GM19372 (cell line): ENCODE data around the gene ZBTB7A.

Experiments
- ATAC-seq: cut with Tn5 transposase; IDR thresholded peaks from one replicate; pipeline ENCODE4 v1.9.1; 2021; ENCODE audit warnings: mild to moderate bottlenecking, low read depth, moderate library complexity; ENCODE audit not compliant: unreplicated experiment

ZBTB7A gene

DNA sequence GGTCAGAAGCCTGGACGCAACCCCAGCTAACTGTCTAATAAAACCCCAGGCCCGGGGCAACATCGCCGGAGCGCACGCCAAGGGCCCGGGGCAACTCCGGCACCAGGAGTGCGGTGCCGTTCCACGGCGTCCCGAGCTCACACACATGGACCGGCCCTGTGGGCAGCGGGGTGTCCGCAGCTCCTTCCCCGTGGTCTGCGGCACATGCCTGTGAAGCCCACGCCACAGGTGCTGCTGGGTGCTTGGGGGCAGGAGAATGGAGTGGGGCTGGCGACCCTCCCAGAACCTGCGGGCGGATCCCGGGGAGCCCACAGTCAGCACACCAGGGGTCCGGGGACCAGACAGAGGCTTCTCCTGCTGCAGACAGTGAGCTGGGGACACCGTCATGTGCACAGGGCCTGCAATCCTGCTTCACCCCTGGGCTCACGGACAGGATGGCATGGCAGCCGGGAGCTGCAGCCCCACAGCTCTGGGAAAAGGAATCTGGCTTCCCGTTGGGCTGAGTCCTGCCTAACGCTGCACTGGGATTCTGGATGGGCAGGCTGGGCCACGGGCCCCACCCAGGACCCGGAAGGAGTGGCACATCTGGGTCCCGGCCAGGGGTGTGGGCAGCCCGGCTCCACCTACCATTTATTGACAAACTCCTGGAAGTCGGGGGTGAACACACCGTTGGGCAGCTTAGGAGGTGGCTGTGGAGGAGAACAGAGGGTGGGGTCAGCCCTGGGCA, 28.2 kb upstream of the ZBTB7A start:
- ATAC-seq = no peak

DNA sequence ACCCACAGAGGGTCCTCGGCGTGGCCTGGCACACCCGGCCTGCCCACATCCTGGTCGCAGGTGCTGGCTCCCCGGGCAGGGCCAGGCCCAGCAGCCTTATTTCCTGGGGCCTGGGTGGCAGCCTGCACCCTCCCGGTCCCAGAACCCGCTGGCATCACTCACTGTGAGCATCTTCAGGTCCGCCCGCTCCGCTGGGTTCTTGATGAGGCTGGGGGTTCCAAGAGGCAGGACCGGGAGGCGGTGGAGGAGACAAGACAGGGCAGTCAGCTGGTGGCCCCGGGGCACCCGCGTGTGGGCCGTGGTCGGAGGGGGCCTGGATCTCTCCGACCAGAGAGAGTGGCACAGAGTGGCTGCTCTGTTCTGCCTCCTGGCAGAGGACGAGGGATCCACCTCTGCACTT, 27.6 kb upstream of the ZBTB7A start:
- ATAC-seq = no peak

- ATAC-seq = no peak
Observed at GRCh38 chr19:4093643-4094175, 27.0 kb upstream of the ZBTB7A start.

- ATAC-seq = no peak
Observed at GRCh38 chr19:4090356-4091220, 23.9 kb upstream of the ZBTB7A start.

- ATAC-seq = no peak
Observed at GRCh38 chr19:4089946-4090345, 23.2 kb upstream of the ZBTB7A start.

DNA sequence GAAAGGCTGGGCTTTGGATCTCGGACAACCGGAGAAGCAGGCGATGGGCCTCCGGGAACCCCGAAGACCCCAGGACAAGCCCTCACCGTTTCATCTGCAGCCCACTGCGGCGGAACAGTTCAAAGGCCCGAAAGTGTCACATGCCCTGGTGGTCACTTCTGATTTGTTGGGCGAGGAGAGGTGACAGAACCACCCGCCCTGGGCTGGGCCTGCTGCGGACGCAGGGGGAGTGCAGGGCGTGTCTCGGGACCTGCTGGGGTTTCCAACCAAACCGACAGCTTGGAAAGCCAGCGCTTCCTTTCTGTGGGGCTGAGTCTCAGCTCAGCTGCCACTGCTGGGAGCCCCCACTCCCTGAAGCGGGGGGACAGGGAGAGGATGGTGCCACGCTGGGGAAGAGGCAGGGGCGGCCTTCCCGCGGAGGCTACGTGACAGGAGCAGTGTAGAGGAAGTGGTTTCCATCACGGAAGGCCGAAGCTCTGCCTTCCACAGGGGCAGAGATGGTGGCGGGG, 22.8 kb upstream of the ZBTB7A start:
- ATAC-seq = no peak

DNA sequence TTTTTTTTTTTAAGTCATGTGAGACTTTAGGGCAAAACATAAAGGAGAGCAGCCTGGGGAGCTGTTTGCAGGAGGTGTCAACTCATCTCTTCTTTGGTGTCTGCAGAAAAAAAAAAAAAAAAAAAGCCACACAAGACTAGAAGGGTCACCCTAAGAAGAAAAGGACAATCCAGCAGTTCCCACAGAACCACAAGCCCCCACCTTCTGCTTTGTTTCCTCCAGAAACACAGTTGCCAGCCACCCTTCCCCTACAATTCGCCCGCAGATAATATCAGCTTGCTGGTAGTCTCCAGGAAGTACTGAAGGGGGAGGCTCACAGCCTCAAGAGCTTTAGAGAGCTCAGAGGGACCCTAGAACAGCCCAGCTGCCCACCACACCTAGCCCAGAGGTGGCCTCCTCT, 22.3 kb upstream of the ZBTB7A start:
- no peak for ATAC-seq

GRCh38 chr19:4087787-4088679, 21.3 kb upstream of the ZBTB7A start:
- ATAC-seq = no peak

- no peak for ATAC-seq
Observed at GRCh38 chr19:4086411-4086867, 19.7 kb upstream of the ZBTB7A start.

DNA sequence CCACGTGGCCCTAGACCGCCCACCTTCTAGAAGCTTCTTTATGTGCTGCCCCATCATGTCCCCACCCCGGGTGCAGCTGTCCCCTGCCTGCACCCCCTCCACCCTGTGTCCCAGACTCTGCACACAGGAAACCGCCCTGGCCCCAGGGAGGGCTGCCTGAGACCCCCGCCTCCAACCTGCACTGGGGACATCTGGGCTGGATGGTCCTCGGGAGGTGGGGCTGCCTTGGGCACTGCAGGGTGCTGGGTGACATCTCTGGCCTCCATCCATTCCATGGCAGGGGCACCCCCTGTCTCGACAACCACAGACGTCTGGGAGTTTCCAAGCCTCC, 17.8 kb upstream of the ZBTB7A start:
- ATAC-seq = no peak

GRCh38 chr19:4083677-4084546, 17.2 kb upstream of the ZBTB7A start:
- ATAC-seq = no peak

GRCh38 chr19:4082172-4082571, 15.5 kb upstream of the ZBTB7A start:
- no peak for ATAC-seq

DNA sequence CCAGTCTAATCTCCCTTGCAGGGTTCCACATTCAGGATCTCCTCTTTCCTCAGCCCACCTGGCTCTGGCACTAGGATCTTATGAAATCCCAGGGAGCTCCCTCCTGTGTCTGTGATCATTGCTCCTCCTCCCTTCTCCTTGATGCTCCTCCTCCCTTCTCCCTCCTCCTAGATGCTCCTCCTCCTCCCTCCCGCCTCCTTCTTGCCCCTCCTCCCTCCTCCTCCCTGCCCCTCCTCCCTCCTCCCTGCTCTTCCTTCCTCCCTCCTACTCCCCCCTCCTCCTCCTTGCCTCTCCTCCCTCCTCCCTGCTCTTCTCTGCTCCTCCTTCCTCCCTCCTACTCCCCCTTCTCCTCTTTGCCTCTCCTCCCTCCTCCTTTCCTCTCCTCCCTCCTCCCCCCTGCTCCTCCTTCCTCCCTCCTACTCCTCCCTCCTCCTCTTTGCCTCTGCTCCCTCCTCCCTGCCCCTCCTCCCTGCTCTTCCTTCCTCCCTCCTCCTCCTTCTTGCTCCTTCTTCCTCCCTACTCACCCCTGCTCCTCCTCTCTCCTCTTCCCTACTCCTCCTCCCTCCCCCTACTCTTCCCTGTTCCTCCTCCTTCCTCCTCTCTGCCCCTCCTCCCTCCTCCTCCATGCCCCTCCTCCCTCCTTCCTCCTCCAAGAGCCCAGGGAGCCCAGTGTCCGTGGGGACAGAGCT, 14.9 kb upstream of the ZBTB7A start:
- ATAC-seq = no peak

- no peak for ATAC-seq
Observed at GRCh38 chr19:4080473-4080872, 13.8 kb upstream of the ZBTB7A start.

DNA sequence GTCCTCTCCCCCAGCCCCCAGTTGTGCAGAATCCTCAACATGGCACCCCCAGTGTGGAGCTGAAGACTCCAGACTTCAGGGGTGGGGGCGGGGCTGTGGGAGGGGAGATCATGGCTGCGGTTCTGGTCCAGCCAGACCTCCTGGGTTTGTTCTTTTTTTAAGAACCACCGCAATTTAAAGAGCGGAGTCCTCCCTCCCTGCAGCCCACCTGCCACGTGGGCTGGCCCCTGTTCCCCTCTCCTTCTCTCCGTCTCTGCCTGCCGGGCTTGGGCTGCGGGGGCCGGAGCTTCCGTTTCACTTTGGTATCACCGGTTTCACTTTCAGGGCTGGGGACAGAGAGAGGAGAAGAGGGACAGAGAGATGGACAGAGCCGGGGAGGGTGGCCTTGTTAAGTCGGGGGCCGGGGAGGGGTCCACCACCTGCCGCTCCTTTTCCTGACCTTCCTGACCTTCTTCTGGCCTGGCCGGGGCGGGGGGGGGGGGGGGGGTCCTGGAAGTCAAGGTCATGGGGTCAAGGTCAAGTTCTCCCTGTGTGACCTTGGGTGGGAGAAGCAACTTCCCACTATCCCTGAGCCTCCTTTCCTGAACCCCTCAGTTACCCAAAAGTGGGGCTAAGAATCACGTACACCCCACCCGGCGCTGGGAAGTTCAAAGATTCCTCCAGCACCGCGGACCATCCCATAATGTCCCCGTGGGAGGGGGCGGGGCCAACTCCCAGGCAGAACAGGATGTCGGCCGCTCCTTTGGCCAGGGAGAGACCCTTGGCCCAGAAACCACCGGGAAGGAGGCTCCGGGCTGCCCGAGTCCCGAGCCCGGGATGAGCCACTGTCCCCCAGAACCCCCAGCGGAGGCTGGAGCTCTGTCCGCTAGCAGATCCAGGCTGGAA, 11.3 kb upstream of the ZBTB7A start:
- no peak for ATAC-seq

- ATAC-seq = no peak
Observed at GRCh38 chr19:4077007-4077374, 10.3 kb upstream of the ZBTB7A start.

DNA sequence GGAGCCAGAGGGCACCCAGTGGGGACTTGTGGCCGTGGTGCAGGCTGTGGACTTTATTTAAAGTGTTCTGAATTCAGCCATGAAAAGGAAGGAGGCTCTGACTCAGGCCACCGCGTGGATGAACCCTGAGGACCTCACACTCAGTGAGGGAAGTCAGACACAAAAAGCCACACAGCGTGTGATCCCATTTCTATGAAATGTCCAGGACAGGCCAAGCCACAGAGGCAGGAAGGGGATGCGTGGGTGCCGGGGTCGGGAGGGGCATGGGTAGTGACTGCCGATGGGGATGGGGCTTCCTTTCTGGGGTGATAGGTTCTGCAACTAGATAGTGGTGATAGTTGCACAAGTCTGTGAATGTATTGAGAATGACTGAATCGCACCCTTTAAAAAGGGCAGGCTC, 8.7 kb upstream of the ZBTB7A start:
- ATAC-seq = no peak

DNA sequence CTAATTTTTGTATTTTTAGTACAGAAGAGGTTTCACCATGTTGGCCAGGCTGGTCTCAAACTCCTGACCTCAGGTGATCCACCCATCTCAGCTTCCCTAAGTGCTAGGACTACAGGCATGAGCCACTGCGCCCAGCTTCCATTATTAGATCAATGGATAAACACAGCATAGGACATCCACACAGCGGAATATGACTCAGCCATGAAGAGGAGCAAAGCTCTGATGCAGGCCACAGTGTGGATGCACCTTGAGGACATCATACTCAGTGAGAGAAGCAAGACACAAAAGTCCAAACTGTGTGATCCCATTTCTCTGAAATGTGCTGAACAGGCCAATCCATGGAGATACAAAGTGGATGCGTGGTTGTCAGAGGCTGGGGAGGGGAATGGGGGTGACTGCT, 4.9 kb upstream of the ZBTB7A start:
- no peak for ATAC-seq
